T-cell (primary cell): ENCODE results near the gene HTRA2. TPM values are rescaled to one million over a fixed set of nuclear protein-coding genes. Genes with fewer than 3 reads are reported as not detected.
A peak's percentile ranks its signal among the peaks of the same experiment; 100 is the strongest.

Experiments
- ATAC-seq, 4 experiments: fragments of 200-7000 bp in 3 of 4; fragments of 150-1000 bp in 1 of 4; cut with Tn5 transposase; replicated peaks in 1 of 4; 1 replicate in 3 of 4; 2 replicates in 1 of 4; pipeline ENCODE4 v1.10.0; 2021; ENCODE audit warnings: moderate library complexity in 3 of 4, mild to moderate bottlenecking in 2 of 4, moderate number of reproducible peaks in 1 of 4
- CTCF ChIA-PET, 2 donors: fragments of 300-600 bp; sonication (Branson Sonifier 250); formaldehyde crosslinking; loops; one replicate each; lab custom pipeline; 2022; ENCODE audit warnings: antibody characterized with exemption in 2 of 2; lab: Charles Lee
- POLR2A ChIA-PET, 2 donors: fragments of 300-600 bp; sonication (Branson Sonifier 250); formaldehyde crosslinking; loops; one replicate each; lab custom pipeline; 2022; ENCODE audit warnings: antibody characterized with exemption in 2 of 2; lab: Charles Lee
- DNase-seq, 35 experiments: peaks; one replicate each; pipeline versions ENCODE4 v3.0.0 to v3.0.0-alpha.2; 2013 to 2023
- H3K27ac ChIP-seq: one replicate; pipeline ENCODE4 v1.5.1; 2013; ENCODE audit warnings: low read length
- H3K27me3 ChIP-seq, 2 experiments: replicated peaks in 1 of 2; 1 replicate in 1 of 2; 2 replicates in 1 of 2; pipeline versions ENCODE4 v1.6.1 to v1.7.0; 2013; ENCODE audit warnings: low read length in 1 of 2, mixed read lengths in 1 of 2; ENCODE audit not compliant: control insufficient read depth in 2 of 2, insufficient read depth in 2 of 2; ENCODE audit errors: extremely low read depth in 1 of 2
- H3K36me3 ChIP-seq, 2 donors: 1 replicate in 1 of 2; 2 replicates in 1 of 2; pipeline versions ENCODE4 v1.6.1 to v1.7.0; 2013; ENCODE audit warnings: low read length in 1 of 2; ENCODE audit not compliant: control insufficient read depth in 2 of 2, insufficient read depth in 1 of 2; ENCODE audit errors: extremely low read depth in 1 of 2
- H3K4me1 ChIP-seq, 2 experiments: 1 replicate in 1 of 2; 2 replicates in 1 of 2; pipeline versions ENCODE4 v1.6.1 to v1.7.0; 2013; ENCODE audit warnings: low read length in 2 of 2, mixed read lengths in 1 of 2; ENCODE audit not compliant: insufficient read depth in 2 of 2, control insufficient read depth in 1 of 2; ENCODE audit errors: extremely low read depth in 1 of 2
- H3K4me3 ChIP-seq, 2 donors: 1 replicate in 1 of 2; 2 replicates in 1 of 2; pipeline versions ENCODE4 v1.5.1 to v1.7.0; 2013; ENCODE audit warnings: mild to moderate bottlenecking in 2 of 2, low read length in 1 of 2, moderate library complexity in 1 of 2; ENCODE audit not compliant: control insufficient read depth in 1 of 2; ENCODE audit errors: extremely low read depth in 1 of 2
- H3K9me3 ChIP-seq: 2 replicates; pipeline ENCODE4 v1.7.0; 2013
- H3K27ac Mint-ChIP-seq, 2 donors: one replicate each; pipeline ENCODE4 v1.8.0; 2020 to 2021; ENCODE audit warnings: mild to moderate bottlenecking in 2 of 2, mixed read lengths in 2 of 2
- H3K27me3 Mint-ChIP-seq, 2 donors: one replicate each; pipeline ENCODE4 v1.8.0; 2021 to 2022; ENCODE audit warnings: mixed read lengths in 2 of 2
- H3K36me3 Mint-ChIP-seq: one replicate; pipeline ENCODE4 v1.8.0; 2021; ENCODE audit warnings: mixed read lengths
- H3K4me1 Mint-ChIP-seq, 3 donors: one replicate each; pipeline ENCODE4 v1.8.0; 2020 to 2022; ENCODE audit warnings: mixed read lengths in 3 of 3, mild to moderate bottlenecking in 1 of 3
- H3K4me3 Mint-ChIP-seq, 3 donors: one replicate each; pipeline ENCODE4 v1.8.0; 2020 to 2022; ENCODE audit warnings: mild to moderate bottlenecking in 3 of 3, mixed read lengths in 3 of 3, moderate library complexity in 3 of 3
- H3K9me3 Mint-ChIP-seq, 3 donors: one replicate each; pipeline ENCODE4 v1.8.0; 2020 to 2022; ENCODE audit warnings: mixed read lengths in 3 of 3
- WGBS: methylation state at CpG from one replicate; pipeline ENCODE4 v1.1.5; 2013; ENCODE audit warnings: missing lambda C conversion rate; ENCODE audit not compliant: insufficient coverage; 5-methylcytosine and 5-hydroxymethylcytosine counted together
- total RNA-seq, 35 experiments: library from RNA in 6 of 35; stranded (reverse) in 6 of 35; fragments of 120-200 nt in 1 of 35; gene quantifications; one replicate each; pipeline versions ENCODE4 v1.2.1 to v1.2.4 and lab custom pipeline; 2013 to 2026

HTRA2 gene
- total RNA-seq, 5 donors from 2014 or later (not counting 1 experiment from before 2014, with no cell fraction given): 25.1 to 45.2 (median 38.3) TPM

DNA sequence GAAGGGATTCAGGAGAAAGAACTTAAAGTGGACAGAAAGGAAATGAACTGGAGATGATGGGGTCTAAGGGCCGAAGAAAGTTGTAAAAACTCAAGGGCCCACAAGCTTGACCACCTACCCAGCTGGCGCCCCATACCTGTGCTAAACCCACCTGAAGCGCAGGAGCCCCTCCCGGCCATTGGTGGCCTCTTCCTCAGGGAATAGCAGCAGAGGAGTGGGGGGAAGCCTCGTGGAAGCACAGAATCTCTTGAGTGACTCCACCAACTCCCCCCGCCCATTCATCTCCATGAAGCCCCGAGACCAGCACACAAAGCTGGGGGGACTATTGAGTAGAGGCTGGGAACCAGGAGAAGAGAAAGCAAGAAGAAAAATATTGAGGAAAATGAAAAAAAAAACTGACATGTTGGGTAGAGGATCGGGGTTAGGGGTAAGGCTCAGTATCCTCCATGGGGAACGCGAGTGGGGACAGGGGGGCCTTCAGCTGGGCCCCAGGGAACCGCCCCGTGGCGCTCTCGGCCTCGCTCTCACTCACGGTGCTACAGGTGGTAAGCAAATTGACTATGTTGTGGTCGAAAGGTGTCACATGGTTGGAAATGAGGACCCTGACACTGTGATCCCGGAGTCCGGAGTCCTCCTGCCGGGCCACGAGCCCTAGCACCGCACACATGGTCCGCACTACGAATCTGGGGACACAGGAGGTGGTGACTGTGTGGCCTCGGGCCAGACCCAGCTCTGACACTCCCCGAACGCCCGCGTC is 955 bp upstream of the HTRA2 start:
- Mint-ChIP-seq H3K4me3 (peak overlapping the region; percentile 90 to 95 (median 95)), H3K36me3 (peaks cover 43% of the 10 kb centered on the region), H3K27ac (peak overlapping the region; percentile 94), H3K9me3 (no peaks in the 10 kb centered on the region), H3K27me3 (no peaks in the 10 kb centered on the region), H3K4me1 (peaks cover 37 to 47% (median 46%) of the 10 kb centered on the region in 3 donors)
- ChIA-PET CTCF (no interaction called here), POLR2A (no interaction called here)
- peak in 3 of 35 experiments; percentile 13 to 26 (median 14) for DNase-seq
- under 1% methylated on average over 22 of the region's 29 CpGs for WGBS
- Histone ChIP-seq H3K9me3 (no peaks in the 10 kb centered on the region), H3K36me3 (peaks cover 3 to 37% of the 10 kb centered on the region in 2 donors), H3K27ac (peak overlapping the region; percentile 72), H3K4me3 (peak overlapping the region; percentile 70 to 93), H3K4me1 (peaks cover 15 to 37% of the 10 kb centered on the region in 2 experiments), H3K27me3 (no peaks in the 10 kb centered on the region)
- ATAC-seq: peak; percentile 1 to 6 (median 4)

- WGBS: under 1% methylated on average over 40 of the region's 54 CpGs
- no peaks in the 10 kb centered on the region for H3K9me3 ChIP-seq
- Mint-ChIP-seq H3K27me3 (no peaks in the 10 kb centered on the region), H3K4me1 (peaks cover 37 to 47% (median 46%) of the 10 kb centered on the region in 3 donors), H3K36me3 (peaks cover 43% of the 10 kb centered on the region), H3K9me3 (no peaks in the 10 kb centered on the region), H3K4me3 (peak overlapping the region; percentile 90 to 95 (median 95)), H3K27ac (peak overlapping the region; percentile 75 to 94)
- H3K36me3 ChIP-seq: peaks cover 3 to 37% of the 10 kb centered on the region in 2 donors
- ChIA-PET CTCF (interaction anchor here (0.6 to 3.2 kb wide), 11 partner anchors 22 to 702 kb away, joined by 3 to 35 read pairs (median 3); partner anchors contain the start of genes TTC31 (in 2 of the 2), CCDC142 (in 1 of the 2), PCGF1 (in 1 of the 2) and STAMBP (in 1 of the 2)), POLR2A (interaction anchor here (0.6 to 1.2 kb wide), 4 partner anchors 22 to 78 kb away, joined by 3 to 7 read pairs (median 4); no protein-coding TSS in a partner anchor)
- H3K27me3 ChIP-seq: no peaks in the 10 kb centered on the region
- peak overlapping the region; percentile 70 to 93 for H3K4me3 ChIP-seq
- ATAC-seq (peak; percentile 15 to 32 (median 27)), DNase-seq (peak in 33 of 35 experiments; percentile 26 to 75 (median 46))
- peak overlapping the region; percentile 72 for H3K27ac ChIP-seq
- H3K4me1 ChIP-seq: peaks cover 15 to 37% of the 10 kb centered on the region in 2 experiments
Measured at GRCh38 chr2:74530239-74531187, 780 bp downstream of the HTRA2 start.

- H3K27ac ChIP-seq: no peak overlapping the region
- CTCF ChIA-PET: interaction anchor here (0.5 to 3.2 kb wide), 12 partner anchors 28 to 321 kb away, joined by 3 to 35 read pairs (median 4); partner anchors contain the start of genes TTC31 (in 2 of the 2), C2orf81 (in 1 of the 2), CCDC142 (in 1 of the 2) and WBP1 (in 1 of the 2)
- no peaks in the 10 kb centered on the region for H3K9me3 ChIP-seq
- peaks cover 15 to 36% of the 10 kb centered on the region in 2 experiments for H3K4me1 ChIP-seq
- H3K4me3 ChIP-seq: no peak overlapping the region
- DNase-seq: no peak
- no peaks in the 10 kb centered on the region for H3K9me3 Mint-ChIP-seq
- H3K36me3 ChIP-seq: peaks cover under 1 to 31% of the 10 kb centered on the region in 2 donors
- POLR2A ChIA-PET: interaction anchor here in 1 of 2 donors (0.5 to 0.6 kb wide), 2 partner anchors 48 to 75 kb away, joined by 3 to 4 read pairs; no protein-coding TSS in a partner anchor
- H3K27ac Mint-ChIP-seq: peak overlapping the region in 1 of 2 donors; percentile 49
- peaks cover 36% of the 10 kb centered on the region for H3K36me3 Mint-ChIP-seq
- WGBS: 77% methylated on average over 7 of the region's 7 CpGs
- H3K4me3 Mint-ChIP-seq: peak overlapping the region; percentile 10 to 95 (median 90)
- H3K27me3 Mint-ChIP-seq: no peaks in the 10 kb centered on the region
- H3K27me3 ChIP-seq: peaks cover 0 to 2% of the 10 kb centered on the region in 2 experiments
- H3K4me1 Mint-ChIP-seq: peaks cover 33 to 42% (median 39%) of the 10 kb centered on the region in 3 donors
- ATAC-seq: no peak
Measured at GRCh38 chr2:74531666-74532065, 1.9 kb downstream of the HTRA2 start.

DNA sequence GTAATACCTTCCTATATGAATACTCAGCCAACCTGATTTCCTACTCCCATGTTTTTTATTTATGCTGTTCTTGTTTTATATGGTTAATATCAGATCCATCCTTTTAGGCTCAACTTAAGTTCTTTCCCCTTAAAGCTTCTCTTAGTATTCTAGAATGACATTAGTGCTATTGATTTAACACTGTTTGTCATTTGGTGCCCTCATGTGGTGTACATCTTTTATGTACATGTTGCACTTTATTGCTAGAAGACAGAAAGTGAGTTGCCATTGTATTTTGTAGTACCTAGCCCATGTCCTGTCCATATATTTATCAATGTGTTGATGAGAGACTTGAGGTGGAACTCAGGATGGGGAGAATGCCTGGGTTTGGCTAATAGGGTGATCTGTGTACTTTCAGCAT is 2.5 kb downstream of the HTRA2 start:
- Mint-ChIP-seq H3K4me1 (peaks cover 33 to 39% (median 36%) of the 10 kb centered on the region in 3 donors), H3K9me3 (no peaks in the 10 kb centered on the region), H3K36me3 (peaks cover 31% of the 10 kb centered on the region), H3K4me3 (peak overlapping the region; percentile 46 to 95 (median 90)), H3K27ac (peak overlapping the region; percentile 6 to 49), H3K27me3 (peaks cover 0 to 2% of the 10 kb centered on the region in 2 donors)
- CTCF ChIA-PET: interaction anchor here (0.5 to 3.2 kb wide), 12 partner anchors 28 to 322 kb away, joined by 3 to 35 read pairs (median 4); partner anchors contain the start of genes C2orf81 (in 1 of the 2), CCDC142 (in 1 of the 2), TTC31 (in 1 of the 2) and WBP1 (in 1 of the 2)
- Histone ChIP-seq H3K4me3 (no peak overlapping the region), H3K9me3 (no peaks in the 10 kb centered on the region), H3K27ac (no peak overlapping the region), H3K27me3 (peaks cover 0 to 8% of the 10 kb centered on the region in 2 experiments), H3K36me3 (peaks cover 0 to 25% of the 10 kb centered on the region in 2 donors), H3K4me1 (peaks cover 15 to 33% of the 10 kb centered on the region in 2 experiments)
- DNase-seq (peak in 1 of 35 experiments; percentile 70), ATAC-seq (no peak)
- POLR2A ChIA-PET: interaction anchor here in 1 of 2 donors (0.5 to 0.6 kb wide), 2 partner anchors 48 to 75 kb away, joined by 3 to 4 read pairs; no protein-coding TSS in a partner anchor

GRCh38 chr2:74533464-74533863 is 3.7 kb downstream of the HTRA2 start:
- no peaks in the 10 kb centered on the region for H3K9me3 Mint-ChIP-seq
- peaks cover 19% of the 10 kb centered on the region for H3K36me3 Mint-ChIP-seq
- no peaks in the 10 kb centered on the region for H3K9me3 ChIP-seq
- 100% methylated on average over 2 of the region's 4 CpGs for WGBS
- ATAC-seq: no peak
- peaks cover 0 to 13% of the 10 kb centered on the region in 2 donors for H3K27me3 Mint-ChIP-seq
- H3K4me3 ChIP-seq: no peak overlapping the region
- no peak overlapping the region for H3K27ac ChIP-seq
- H3K4me1 Mint-ChIP-seq: peaks cover 28 to 29% (median 29%) of the 10 kb centered on the region in 3 donors
- H3K27ac Mint-ChIP-seq: no peak overlapping the region
- DNase-seq: no peak
- H3K27me3 ChIP-seq: peaks cover 0 to 12% of the 10 kb centered on the region in 2 experiments
- ChIA-PET POLR2A (interaction anchor here in 1 of 2 donors (0.6 kb wide), 1 partner anchor 306 kb away, joined by 3 read pairs; no protein-coding TSS in a partner anchor), CTCF (interaction anchor here in 1 of 2 donors (0.9 kb wide), 1 partner anchor 283 kb away, joined by 3 read pairs; no protein-coding TSS in a partner anchor)
- peaks cover 0 to 13% of the 10 kb centered on the region in 2 donors for H3K36me3 ChIP-seq
- peaks cover 13 to 24% of the 10 kb centered on the region in 2 experiments for H3K4me1 ChIP-seq
- H3K4me3 Mint-ChIP-seq: no peak overlapping the region
